HepG2 (cell line): ENCODE data around the gene ANP32D. TPM values are rescaled to one million over a fixed set of nuclear protein-coding genes. Genes with fewer than 3 reads are reported as not detected.
"Not testable (repeated sequence)": the region's sequence is repeated elsewhere in the genome, so short reads cannot be mapped to it uniquely, and the experiment has no call there.

Experiments
- ATAC-seq: fragments of 200-7000 bp; cut with Tn5 transposase; 3 replicates; pipeline ENCODE4 v1.9.1; 2020; ENCODE audit warnings: mild to moderate bottlenecking, moderate library complexity
- BruUV-seq: library from RNA; stranded (reverse); fragments of 400-500 nt; replicated peaks from 2 replicates; lab custom pipeline; 2021; lab: Mats Ljungman, UMichigan
- CTCF ChIA-PET: fragments of 300-600 bp; formaldehyde crosslinking; extraction: SDS; loops from one replicate; lab custom pipeline; 2021; ENCODE audit warnings: low total read pairs, inconsistent platforms, low intra/inter-chr PET ratio; lab: Yijun Ruan, JAX
- POLR2A ChIA-PET: fragments of 350-600 bp; sonication (Branson Sonifier 250); formaldehyde crosslinking; loops from one replicate; lab custom pipeline; 2020; ENCODE audit warnings: antibody characterized with exemption, inconsistent platforms; lab: Yijun Ruan, JAX
- DNase-seq: peaks from one replicate; pipeline ENCODE4 v3.0.0-alpha.2; 2015; ENCODE audit warnings: low spot score
- FAIRE-seq: peaks from 3 replicates; lab custom pipeline; 2011; peaks lifted over from hg19 to GRCh38; lab: Jason Lieb, UNC
- H2AFZ ChIP-seq: one replicate; pipeline ENCODE4 v1.6.1; 2011; ENCODE audit warnings: low read length, inconsistent platforms
- H3K27ac ChIP-seq: fragments of 300-600 bp; 3 replicates; pipeline ENCODE4 v1.8.0; 2011; ENCODE audit warnings: mixed run types, mild to moderate bottlenecking, mixed read lengths, low read length, inconsistent platforms; ENCODE audit not compliant: insufficient read depth; ENCODE audit errors: extremely low read length
- H3K27me3 ChIP-seq, 2 experiments: fragments of 200-600 bp in 1 of 2; 2 replicates in 1 of 2; 3 replicates in 1 of 2; pipeline versions ENCODE4 v1.6.0 to v1.8.0; 2011; ENCODE audit warnings: low read length in 2 of 2, mild to moderate bottlenecking in 2 of 2, moderate library complexity in 2 of 2, inconsistent platforms in 1 of 2; ENCODE audit not compliant: insufficient read depth in 2 of 2, control insufficient read depth in 1 of 2
- H3K36me3 ChIP-seq, 2 experiments: fragments of 200-600 bp in 1 of 2; replicated peaks in 1 of 2; 2 replicates in 1 of 2; 3 replicates in 1 of 2; pipeline versions ENCODE4 v1.5.1 to v1.8.0; 2011; ENCODE audit warnings: low read length in 2 of 2, inconsistent platforms in 1 of 2; ENCODE audit not compliant: insufficient read depth in 2 of 2, control insufficient read depth in 1 of 2
- H3K4me1 ChIP-seq: 2 replicates; pipeline ENCODE4 v1.5.1; 2012; ENCODE audit warnings: low read length, inconsistent platforms; ENCODE audit not compliant: insufficient read depth
- H3K4me2 ChIP-seq: 2 replicates; pipeline ENCODE4 v1.6.0; 2011; ENCODE audit warnings: low read depth, low read length, inconsistent platforms
- H3K4me3 ChIP-seq, 3 experiments: fragments of 200-600 bp in 1 of 3; sonication (generic), shearing (Covaris generic) in 1 of 3; replicated peaks in 1 of 3; 2 replicates each; pipeline ENCODE4 v1.5.1; 2011 to 2016; ENCODE audit warnings: low read length in 3 of 3, inconsistent platforms in 2 of 3, low read depth in 2 of 3, mild to moderate bottlenecking in 2 of 3, control low read depth in 1 of 3, mixed read lengths in 1 of 3; ENCODE audit not compliant: insufficient read depth in 1 of 3
- H3K79me2 ChIP-seq: one replicate; pipeline ENCODE4 v1.6.1; 2011; ENCODE audit warnings: low read length, inconsistent platforms; ENCODE audit not compliant: insufficient read depth
- H3K9ac ChIP-seq: 2 replicates; pipeline ENCODE4 v1.6.0; 2011; ENCODE audit warnings: mild to moderate bottlenecking, low read depth, low read length, inconsistent platforms; ENCODE audit not compliant: insufficient read depth
- H3K9me3 ChIP-seq: 2 replicates; pipeline ENCODE4 v1.5.1; 2012; ENCODE audit warnings: mild to moderate bottlenecking, low read length
- H4K20me1 ChIP-seq: 2 replicates; pipeline ENCODE4 v1.6.0; 2011; ENCODE audit warnings: inconsistent platforms, mild to moderate bottlenecking, low read length, moderate library complexity; ENCODE audit not compliant: insufficient read depth
- ARNT ChIP-seq: fragments of 450-650 bp; IDR thresholded peaks from 2 replicates; pipeline ENCODE4 v1.6.1; 2017
- SP1 ChIP-seq, 2 experiments: fragments of 450-650 bp in 1 of 2; sonication (generic) in 1 of 2; formaldehyde crosslinking in 1 of 2; IDR thresholded peaks; 2 replicates each; pipeline versions ENCODE4 v1.4.0 to v1.6.1; 2016 to 2020; ENCODE audit warnings: missing genetic modification reagents in 1 of 2
- ZBED4 ChIP-seq: sonication (generic); formaldehyde crosslinking; IDR thresholded peaks from 2 replicates; pipeline ENCODE4 v1.4.0; 2020; ENCODE audit warnings: missing genetic modification reagents, borderline replicate concordance
- WGBS: methylation state at CpG from one replicate; pipeline ENCODE4 v1.1.6; 2017; ENCODE audit warnings: low lambda C conversion rate; 5-methylcytosine and 5-hydroxymethylcytosine counted together
- in situ Hi-C: cut with HindIII; loops from 2 replicates; pipeline ENCODE4 v1.10.0; 2017; ENCODE audit warnings: low pct_unique_long_range_greater_than_20kb; ENCODE audit not compliant: extremely low pct_ligation_motif_present
- intact Hi-C: fragments of 100-400 bp; cut with micrococcal nuclease; formaldehyde crosslinking; loops from one replicate; pipeline ENCODE4 v1.10.0; 2022; ENCODE audit not compliant: unreplicated experiment
- polyA plus RNA-seq, 8 experiments: library from polyadenylated mRNA; depleted of rRNA in 3 of 8; stranded (reverse) in 7 of 8; unstranded in 1 of 8; fragments of >200 nt; fragmentation: Illumina TruSeq in 4 of 8; extraction: Trizol in 4 of 8; gene quantifications; 2 replicates each; pipeline versions ENCODE4 v1.2.1 to v1.2.3, GENCODE V29; 2011 to 2016; ENCODE audit warnings: low read depth in 4 of 8, missing spikeins in 1 of 8, mixed read lengths in 1 of 8; ENCODE audit not compliant: insufficient read depth in 1 of 8
- total RNA-seq, 5 experiments: library from RNA; depleted of rRNA; stranded (reverse); fragments of >200 nt; fragmentation: Illumina TruSeq; extraction: Trizol; gene quantifications; 2 replicates each; pipeline ENCODE4 v1.2.3, GENCODE V29; 2016; ENCODE audit warnings: low read depth in 1 of 5

The ANP32D gene
- total and polyA plus RNA-seq, 2 of the 13 experiments (the other 11 are each of a cell fraction or from before 2014, with no cell fraction given): not detected

- no peak for TF ChIP-seq SP1 (IDR thresholded peaks at IDR 0.05)
- TF ChIP-seq SP1 (CRISPR knock-in tag; IDR thresholded peaks at IDR 0.05): no peak
- TF ChIP-seq ZBED4 (CRISPR knock-in tag): no peak
- TF ChIP-seq ARNT: no peak
Measured at GRCh38 chr12:48459259-48459658, 13.1 kb upstream of the ANP32D start (continued).

GRCh38 chr12:48469027-48469426, 3.3 kb upstream of the ANP32D start:
- BruUV-seq, intact Hi-C loops, H4K20me1 ChIP-seq, POLR2A ChIA-PET, CTCF ChIA-PET, in situ Hi-C loops, H3K9ac ChIP-seq, ATAC-seq, H3K4me1 ChIP-seq, H3K27me3 ChIP-seq, H3K79me2 ChIP-seq, FAIRE-seq, H3K4me2 ChIP-seq, H2AFZ ChIP-seq, DNase-seq, H3K27ac ChIP-seq, H3K4me3 ChIP-seq, H3K36me3 ChIP-seq, H3K9me3 ChIP-seq: not testable (repeated sequence)
- WGBS: 15% methylated on average over 7 of the region's 9 CpGs
